HT-29 (cell line): ENCODE measurements around the gene PRKCE. TPM values are rescaled to one million over a fixed set of nuclear protein-coding genes. Genes with fewer than 3 reads are reported as not detected.
A peak's percentile ranks its signal among the peaks of the same experiment; 100 is the strongest.

Source experiments
- DNase-seq: peaks from one replicate; pipeline ENCODE4 v3.0.0-alpha.2; 2015; ENCODE audit warnings: low spot score
- total RNA-seq: library from RNA; depleted of rRNA; stranded (reverse); fragments of >200 nt; shearing (Covaris generic); gene quantifications from 2 replicates; pipeline ENCODE4 v1.2.3, GENCODE V29; 2014

The PRKCE gene
- total RNA-seq, 1 experiment from 2014 or later: 17.7 TPM

DNA sequence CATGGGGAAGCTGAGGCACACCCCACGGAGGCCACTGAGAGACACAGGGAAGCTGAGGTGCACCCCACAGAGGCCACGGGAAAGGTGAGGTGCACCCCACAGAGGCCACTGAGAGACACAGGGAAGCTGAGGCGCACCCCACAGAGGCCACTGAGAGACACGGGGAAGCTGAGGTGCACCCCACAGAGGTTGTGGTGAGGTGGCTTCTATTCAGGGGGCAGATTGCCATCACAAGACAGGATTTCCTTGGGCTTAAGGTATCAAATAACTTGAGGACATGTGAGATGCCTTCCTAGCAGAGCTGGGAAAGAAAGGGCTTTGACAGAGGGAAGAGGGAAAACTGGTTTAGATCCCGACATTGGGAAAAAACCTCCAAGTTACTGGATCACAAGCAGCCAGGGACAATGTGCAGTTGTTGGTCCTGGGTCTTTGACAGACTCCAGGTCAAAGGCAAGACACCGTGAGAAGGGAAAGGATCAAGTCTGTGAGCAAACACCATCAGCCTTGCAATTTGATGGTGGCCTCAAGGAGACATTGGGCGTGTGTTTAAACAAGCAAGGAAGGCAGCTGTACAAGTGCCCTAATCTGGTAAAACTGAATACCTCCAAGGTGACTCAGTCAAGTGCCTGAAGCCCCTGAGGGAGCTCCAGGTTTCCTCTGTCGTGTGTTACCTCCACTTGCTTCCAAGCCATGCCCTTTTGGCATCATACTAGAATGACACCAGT is 512.5 kb downstream of the PRKCE start:
- peak; percentile 53 for DNase-seq

DNA sequence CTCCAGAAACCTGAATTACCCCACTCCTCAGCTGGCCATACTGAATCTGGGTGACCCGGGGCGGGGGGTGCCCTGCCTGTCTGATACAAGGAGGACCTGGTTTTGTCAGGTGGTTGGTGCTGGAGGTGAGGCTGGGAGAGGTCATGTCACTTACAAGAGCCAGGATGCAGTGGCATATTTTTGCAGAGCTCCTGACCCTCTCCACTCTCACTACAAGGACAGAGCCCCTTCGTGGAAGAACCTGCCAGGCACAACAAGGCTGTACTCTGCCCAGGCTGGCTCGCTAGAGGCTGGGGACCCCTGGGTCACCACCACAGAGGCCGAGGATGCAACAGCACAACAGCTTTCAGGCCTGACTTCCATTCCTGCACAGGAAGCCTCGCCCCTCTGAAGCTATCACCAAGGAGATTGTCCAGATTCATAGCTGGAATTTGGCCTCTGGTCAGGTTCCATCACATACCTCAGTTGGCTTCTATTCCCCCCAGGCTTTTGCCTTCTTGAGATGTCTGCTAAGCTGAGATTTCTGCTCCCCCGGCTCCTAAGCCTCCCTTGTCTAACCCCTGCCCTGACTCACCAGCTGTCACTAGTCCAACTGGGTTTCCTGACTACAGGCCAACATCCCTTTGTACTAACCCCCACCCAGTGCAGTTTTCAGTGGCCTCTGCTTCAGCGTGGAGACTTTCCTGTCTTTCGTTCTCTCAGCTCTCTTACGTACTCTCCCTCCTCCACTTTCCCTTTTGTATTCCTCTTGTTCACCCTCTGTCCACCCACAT is 513.2 kb downstream of the PRKCE start:
- DNase-seq: peak; percentile 19

DNA sequence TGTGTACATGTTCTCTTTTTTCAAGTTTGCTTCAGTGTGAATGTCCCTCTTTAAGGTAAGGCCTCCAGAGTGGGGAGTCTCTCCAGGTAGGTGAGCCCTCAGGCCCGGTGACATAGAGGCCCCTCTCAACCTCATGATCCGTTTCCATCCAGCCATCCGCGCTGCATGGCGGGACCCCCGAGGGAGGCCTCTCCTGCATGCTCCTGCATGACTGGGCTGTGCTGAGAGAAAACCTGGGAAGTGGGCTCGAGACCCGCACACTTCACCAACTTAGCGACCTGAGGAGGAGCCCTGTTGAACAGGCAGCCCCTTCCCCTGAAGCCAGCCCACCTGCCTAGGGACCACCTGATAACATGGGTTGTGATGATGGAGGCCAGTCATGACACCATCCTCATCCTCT is 514.4 kb downstream of the PRKCE start:
- DNase-seq: no peak

- peak; percentile 11 for DNase-seq
These were observed 515.9 kb downstream of the PRKCE start for GRCh38 chr2:46167406-46167805.

DNA sequence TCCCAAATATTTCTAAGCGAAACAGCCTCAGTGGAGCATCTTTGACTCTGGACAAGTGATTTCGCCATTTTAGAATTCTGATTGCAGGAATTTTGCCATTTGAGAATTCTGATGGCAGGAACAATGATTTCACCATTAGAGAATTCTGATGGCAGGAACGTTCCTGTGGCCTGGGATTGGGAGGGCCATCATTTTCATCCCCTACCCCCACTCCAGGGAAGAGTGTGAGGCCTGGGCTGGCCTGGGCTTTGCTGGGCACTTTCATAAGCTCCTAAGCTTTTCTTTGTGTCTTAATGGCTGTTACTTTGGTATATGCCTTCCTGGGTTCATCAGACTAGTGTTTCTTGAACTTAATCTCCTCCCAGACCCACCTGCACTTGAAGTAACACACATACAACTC is 516.4 kb downstream of the PRKCE start:
- no peak for DNase-seq

DNA sequence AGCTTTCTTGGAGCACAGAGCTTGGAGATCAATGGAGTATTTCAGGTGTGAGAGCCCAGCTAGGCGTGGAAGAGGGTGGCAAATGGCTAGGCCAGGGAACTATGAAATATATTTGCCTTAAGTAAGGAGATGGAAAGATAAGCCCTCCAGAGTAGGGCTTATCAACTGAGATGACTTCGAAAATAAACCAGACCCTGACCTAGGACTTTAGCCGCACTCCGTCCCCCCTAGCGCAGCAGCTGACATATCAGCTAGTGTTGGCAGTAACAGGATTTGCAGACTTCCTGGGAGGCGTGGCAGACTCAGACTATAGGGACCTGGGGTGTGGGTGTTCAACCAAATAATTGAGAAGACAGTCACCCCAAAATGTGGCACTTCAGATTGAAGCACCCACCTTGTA is 518.0 kb downstream of the PRKCE start:
- no peak for DNase-seq

DNA sequence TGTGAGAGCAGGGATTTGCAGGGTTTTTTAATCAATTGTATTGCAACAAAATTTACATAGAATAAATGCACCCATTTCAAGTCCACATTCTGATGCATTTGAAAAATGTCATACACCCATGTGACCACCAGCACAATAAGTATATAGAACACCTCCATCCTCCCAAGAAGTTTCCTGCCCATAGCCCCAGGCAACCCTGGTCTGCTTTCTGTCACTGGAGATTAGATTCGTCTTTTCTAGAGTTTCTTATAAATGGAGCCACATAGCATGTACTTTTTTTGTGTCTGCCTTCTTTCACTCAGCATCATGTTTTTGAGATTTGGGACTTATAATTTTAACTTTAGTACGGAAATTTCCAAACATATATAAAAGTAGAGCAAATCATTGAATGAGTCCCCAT is 518.6 kb downstream of the PRKCE start:
- DNase-seq: no peak

DNA sequence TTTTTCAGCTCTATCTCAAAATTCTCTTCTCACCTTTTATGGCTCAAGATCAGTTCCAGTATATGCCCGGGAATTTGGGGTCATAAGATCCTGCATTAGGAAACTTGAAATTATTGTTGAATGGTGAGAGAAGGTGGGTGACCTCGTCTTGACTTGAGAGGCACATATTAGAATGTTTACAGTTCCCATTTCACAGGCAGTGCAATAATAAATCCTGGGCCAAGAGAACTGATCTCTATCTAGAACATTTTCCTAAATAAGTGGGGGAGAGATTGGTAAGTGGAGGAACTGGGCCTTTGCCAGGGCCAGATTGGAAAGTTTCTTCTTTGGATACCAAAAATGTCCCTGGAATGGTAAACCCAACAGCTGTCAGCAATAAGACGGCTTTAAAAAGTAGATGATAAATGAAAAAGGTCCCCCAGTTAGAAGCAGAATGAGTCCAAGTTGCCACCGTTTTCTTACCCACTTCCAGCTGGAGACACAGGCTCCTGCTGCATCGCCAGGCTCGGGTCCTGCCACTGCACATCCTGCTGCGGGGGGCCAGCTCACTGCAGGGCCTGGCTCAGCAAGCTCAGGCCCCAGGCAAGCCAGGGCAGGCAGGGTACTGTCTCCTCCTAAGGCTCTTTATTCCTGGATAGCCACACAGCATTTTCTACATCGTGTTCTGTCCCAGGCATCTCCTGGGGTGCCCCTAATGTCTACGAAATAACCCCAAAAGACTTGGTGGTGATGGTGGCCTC is 519.3 kb downstream of the PRKCE start:
- no peak for DNase-seq

DNA sequence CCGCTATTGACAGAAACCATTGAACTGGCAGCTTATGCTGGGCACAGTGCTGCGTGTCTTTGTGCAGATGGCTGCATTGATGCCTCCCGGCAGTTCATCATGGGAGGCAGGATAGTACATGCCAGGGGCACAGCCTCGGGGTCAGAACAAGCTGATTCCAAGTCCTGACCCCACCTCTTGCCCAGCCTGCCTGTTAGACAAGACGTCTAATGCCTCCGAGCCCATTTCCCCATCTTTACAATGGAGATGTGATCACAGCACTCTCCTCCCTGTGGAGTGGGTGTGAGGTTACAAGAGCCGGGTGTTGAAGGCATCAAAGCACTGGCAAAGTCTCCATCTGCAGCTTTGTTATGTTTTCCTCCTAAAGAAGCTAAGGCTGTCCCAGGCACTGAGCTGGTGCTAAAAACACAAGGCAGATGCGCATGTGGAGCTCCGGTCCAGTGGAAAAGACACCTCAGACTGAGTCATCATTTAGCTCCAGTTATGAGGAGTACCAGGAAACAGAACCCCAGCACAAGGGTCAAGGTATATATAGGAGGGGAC is 520.0 kb downstream of the PRKCE start:
- DNase-seq: no peak

DNA sequence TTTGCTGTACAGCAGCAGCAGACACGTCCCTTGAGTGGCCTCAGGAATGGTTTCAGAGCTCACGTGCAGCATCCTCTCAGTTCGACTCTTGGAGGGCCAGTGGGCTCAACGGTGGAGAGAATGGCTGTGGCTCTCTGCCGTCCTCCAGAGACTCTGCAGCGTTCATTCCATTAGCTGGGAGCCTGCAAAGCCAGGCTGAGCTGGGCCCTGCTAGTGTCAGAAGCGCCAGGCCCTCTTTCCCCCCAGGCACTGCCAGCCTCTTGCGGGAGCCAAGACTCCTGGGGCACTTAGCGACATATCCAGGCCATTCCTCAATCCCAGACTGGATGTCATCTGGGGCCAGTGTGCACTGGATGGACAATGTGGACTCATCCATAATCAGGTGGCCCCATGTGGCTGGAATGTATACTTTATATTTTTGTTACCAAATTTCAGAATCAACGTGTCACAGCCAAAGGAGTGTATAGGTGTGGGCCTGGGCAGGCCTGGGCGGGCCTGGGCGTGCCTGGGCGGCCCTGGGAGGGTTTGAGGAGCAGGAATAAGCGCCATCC is 520.6 kb downstream of the PRKCE start:
- peak; percentile 12 for DNase-seq

DNA sequence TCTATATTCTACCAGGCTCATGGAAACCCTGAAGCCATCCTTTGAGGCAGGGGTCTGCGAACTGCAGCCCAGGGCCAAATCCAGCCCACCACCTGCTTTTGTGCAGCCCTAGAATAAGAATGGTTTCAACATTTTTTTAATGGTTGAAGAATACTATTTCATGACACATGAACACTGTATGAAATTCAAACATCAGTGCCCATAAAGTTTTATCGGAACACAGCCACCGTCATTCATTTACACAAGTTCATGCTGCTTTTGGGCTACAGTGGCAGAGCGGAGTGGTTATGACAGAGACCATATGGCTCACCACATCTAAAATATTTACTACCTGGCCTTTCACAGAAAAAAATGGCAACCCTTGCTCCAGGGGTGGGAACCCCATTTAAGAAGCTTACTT is 521.6 kb downstream of the PRKCE start:
- DNase-seq: no peak

DNA sequence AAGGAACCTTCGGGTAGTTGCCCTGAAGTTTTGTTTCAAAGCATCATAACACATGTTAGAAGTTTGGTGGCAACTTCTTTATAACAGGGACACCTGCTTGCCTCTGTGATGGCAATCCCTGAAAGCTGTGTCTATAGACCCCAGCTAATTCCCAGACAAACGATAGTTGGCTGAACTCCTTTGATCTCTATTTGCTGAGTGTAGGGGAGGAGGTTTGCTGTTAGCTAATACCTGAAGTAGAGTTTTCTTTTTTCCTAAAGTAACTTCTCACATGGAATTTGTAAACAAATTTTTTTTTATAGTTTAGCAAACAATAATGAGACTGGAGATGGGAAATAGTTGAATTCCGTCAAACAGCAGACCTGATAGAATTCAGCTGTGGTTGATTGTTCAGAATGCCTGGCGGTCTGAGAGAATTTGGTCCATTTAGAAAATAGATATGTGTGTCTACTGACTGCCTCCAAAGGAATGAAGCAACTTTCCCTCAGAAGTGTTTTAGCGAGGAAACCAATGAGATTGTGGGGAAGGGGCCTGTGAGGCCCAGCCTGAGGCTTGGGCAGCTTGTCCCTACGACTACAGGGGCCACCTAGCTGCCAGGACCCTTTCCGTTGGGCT is 522.3 kb downstream of the PRKCE start:
- DNase-seq: no peak

GRCh38 chr2:46174345-46175170 is 523.1 kb downstream of the PRKCE start:
- DNase-seq: no peak

- no peak for DNase-seq
These were observed 523.9 kb downstream of the PRKCE start for GRCh38 chr2:46175419-46175818.

DNA sequence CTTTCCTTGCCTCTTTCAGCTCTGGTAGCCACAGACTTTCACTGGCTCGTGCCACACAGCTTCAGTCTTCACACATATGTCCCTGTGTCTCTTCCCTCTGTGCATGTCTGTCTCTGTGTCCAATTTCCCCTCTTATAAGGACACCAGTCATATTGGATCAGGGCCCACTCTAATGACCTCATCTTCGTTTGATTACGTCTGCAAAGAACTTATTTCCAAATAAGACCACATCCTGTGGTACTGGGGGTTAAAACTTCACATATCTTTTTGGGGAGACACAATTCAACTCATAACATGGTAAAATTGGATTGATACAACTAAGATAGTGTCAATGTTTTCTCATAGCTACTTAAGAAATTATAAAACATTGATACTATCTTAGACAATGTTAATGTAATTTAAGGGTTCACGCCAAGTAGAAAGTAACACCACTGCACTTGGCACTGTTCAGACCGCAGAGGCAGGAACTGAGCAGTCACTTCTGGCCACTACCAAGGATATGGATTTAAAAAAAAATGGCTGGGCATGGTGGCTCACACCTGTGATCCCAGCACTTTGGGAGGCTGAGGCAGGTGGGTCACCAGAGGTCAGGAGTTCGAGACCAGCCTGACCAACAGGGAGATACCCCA is 526.1 kb downstream of the PRKCE start:
- DNase-seq: no peak

DNA sequence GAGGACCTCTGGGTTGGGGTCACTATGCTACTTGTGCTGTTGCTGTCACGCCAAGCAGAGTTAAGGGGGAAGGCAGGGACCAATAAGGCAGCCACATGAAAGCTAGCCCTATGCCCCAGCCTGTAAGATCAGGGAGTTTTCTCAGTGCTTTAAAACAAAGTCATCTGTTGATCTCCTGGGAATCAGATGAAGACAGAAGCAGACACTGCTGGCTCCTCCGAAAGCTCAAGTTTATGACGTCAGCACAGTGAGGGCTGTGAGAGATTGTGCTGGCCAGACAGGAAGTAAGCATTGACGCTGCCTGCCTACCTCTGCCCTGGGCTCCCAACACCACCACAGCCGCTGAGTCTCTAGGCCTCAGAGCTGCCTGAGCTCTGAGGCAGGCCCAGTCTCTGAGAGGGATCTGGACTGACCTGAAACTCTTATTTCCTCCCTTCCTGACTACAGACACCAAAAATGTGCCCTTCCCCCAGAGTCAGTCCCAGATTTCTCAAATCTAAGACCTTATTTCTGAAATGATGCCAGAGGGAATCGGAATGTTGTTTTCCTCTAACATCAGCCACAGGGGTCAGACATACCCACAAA is 527.7 kb downstream of the PRKCE start:
- no peak for DNase-seq

DNA sequence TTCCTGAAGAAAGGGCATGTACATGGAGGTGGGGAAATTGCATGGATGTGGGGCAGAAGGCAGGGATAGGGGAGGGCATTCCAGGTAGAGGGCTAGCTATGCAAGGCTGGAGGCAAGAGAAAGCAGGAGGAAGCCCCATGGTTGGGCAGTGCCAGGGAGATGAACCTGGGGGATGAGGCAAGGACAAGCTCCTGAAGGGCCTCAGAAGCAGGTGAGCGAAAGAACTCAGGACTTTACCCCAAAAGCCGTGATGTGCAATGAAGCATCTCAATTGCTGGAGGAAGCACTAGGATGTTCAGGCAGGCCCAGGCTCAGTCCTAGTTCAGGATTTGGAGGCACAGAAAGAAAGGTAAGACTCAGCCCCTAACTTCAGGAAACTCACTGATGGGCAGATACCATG is 528.7 kb downstream of the PRKCE start:
- DNase-seq: no peak

DNA sequence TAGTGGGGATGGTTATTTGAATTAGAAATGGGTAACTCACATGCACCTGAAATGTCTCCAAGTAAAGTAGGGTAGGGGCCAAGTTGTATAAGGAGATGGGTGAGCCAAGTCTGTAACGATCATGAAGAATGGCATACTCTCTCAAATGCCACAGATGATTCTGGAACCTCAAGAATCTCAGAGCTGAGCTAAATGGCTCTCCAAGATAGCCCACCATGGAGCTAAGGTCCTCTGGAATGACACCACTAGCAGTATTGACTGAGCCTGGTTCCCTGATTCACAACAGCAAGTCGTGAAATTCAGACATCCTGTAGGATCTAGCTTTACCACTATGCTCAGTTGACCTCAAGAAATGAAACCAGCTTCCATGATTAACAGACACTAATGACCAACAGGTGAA is 529.8 kb downstream of the PRKCE start:
- no peak for DNase-seq

GRCh38 chr2:46181789-46182530 is 530.5 kb downstream of the PRKCE start:
- no peak for DNase-seq
